GM12878 (cell line): ENCODE data around the gene ATL3. TPM values are rescaled to one million over a fixed set of nuclear protein-coding genes. Genes with fewer than 3 reads are reported as not detected.

Experiments used
- ATAC-seq: fragments of 200-7000 bp; cut with Tn5 transposase; 3 replicates; pipeline ENCODE4 v1.9.1; 2020; ENCODE audit warnings: mild to moderate bottlenecking, moderate library complexity
- BruUV-seq: library from RNA; stranded (reverse); fragments of 400-500 nt; replicated peaks from 2 replicates; lab custom pipeline; 2021; lab: Mats Ljungman, UMichigan
- CTCF ChIA-PET: fragments of 300-600 bp; sonication (Branson Sonifier 250); formaldehyde crosslinking; extraction: SDS; loops from one replicate; lab custom pipeline; 2021; ENCODE audit warnings: inconsistent platforms; lab: Yijun Ruan, JAX
- POLR2A ChIA-PET: fragments of 350-600 bp; formaldehyde crosslinking; extraction: SDS; loops from one replicate; lab custom pipeline; 2021; ENCODE audit warnings: inconsistent platforms; lab: Charles Lee
- RAD21 ChIA-PET: fragments of 300-600 bp; sonication (Branson Sonifier 250); formaldehyde crosslinking; loops from one replicate; lab custom pipeline; 2023; ENCODE audit warnings: antibody characterized with exemption; ENCODE audit not compliant: unreplicated experiment; lab: Charles Lee
- SMC1A ChIA-PET: fragments of 300-600 bp; sonication (Branson Sonifier 250); formaldehyde crosslinking; loops from one replicate; lab custom pipeline; 2023; ENCODE audit not compliant: unreplicated experiment, uncharacterized antibody; lab: Charles Lee
- DNase-seq: peaks from one replicate; pipeline ENCODE4 v3.0.0-alpha.2; 2011; ENCODE audit warnings: low read depth, low spot score
- FAIRE-seq: peaks from 3 replicates; lab custom pipeline; 2011; peaks lifted over from hg19 to GRCh38; lab: Jason Lieb, UNC
- H2AFZ ChIP-seq: 2 replicates; pipeline ENCODE4 v1.6.0; 2011; ENCODE audit warnings: low read depth, low read length, control low read depth; ENCODE audit not compliant: control insufficient read depth
- H3K27ac ChIP-seq: 2 replicates; pipeline ENCODE4 v1.5.1; 2011; ENCODE audit warnings: control low read depth; ENCODE audit not compliant: control insufficient read depth, insufficient read depth
- H3K27me3 ChIP-seq, 2 experiments: replicated peaks in 1 of 2; 2 replicates each; pipeline versions ENCODE4 v1.6.0 to v1.6.1; 2011; ENCODE audit warnings: low read length in 1 of 2; ENCODE audit not compliant: control insufficient read depth in 2 of 2, insufficient read depth in 2 of 2
- H3K36me3 ChIP-seq, 2 experiments: 2 replicates each; pipeline ENCODE4 v1.5.1; 2011; ENCODE audit warnings: low read length in 1 of 2; ENCODE audit not compliant: control insufficient read depth in 2 of 2, insufficient read depth in 2 of 2
- H3K4me1 ChIP-seq: 2 replicates; pipeline ENCODE4 v1.6.1; 2011; ENCODE audit warnings: mild to moderate bottlenecking, low read length, moderate library complexity, mixed read lengths; ENCODE audit not compliant: control insufficient read depth, insufficient read depth
- H3K4me2 ChIP-seq: 2 replicates; pipeline ENCODE4 v1.6.0; 2011; ENCODE audit warnings: control low read depth; ENCODE audit not compliant: control insufficient read depth, insufficient read depth
- H3K4me3 ChIP-seq: fragments of 200-600 bp; sonication (generic); 2 replicates; pipeline ENCODE4 v1.5.1; 2016
- H3K79me2 ChIP-seq: 2 replicates; pipeline ENCODE4 v1.6.0; 2011; ENCODE audit warnings: low read length; ENCODE audit not compliant: control insufficient read depth, insufficient read depth
- H3K9ac ChIP-seq: 2 replicates; pipeline ENCODE4 v1.8.0; 2011; ENCODE audit warnings: low read length, control low read depth, mixed read lengths; ENCODE audit not compliant: control insufficient read depth, insufficient read depth
- H3K9me3 ChIP-seq: replicated peaks from 3 replicates; pipeline ENCODE4 v1.5.1; 2011; ENCODE audit warnings: mild to moderate bottlenecking, low read length; ENCODE audit not compliant: control insufficient read depth, insufficient read depth
- H4K20me1 ChIP-seq: 2 replicates; pipeline ENCODE4 v1.6.0; 2011; ENCODE audit not compliant: control insufficient read depth, insufficient read depth
- ATF7 ChIP-seq: fragments of 450-650 bp; IDR thresholded peaks from 2 replicates; pipeline ENCODE4 v1.6.1; 2016; ENCODE audit warnings: low read depth, mild to moderate bottlenecking
- CBX5 ChIP-seq: sonication (generic); IDR thresholded peaks from 2 replicates; pipeline ENCODE4 v1.6.1; 2016; ENCODE audit warnings: low read depth, moderate library complexity, mild to moderate bottlenecking, inconsistent platforms
- ELK1 ChIP-seq: IDR thresholded peaks from 2 replicates; pipeline ENCODE4 v1.6.1; 2012; ENCODE audit warnings: low read depth, low read length, improper control_type of control experiment
- ETV6 ChIP-seq, 2 experiments: fragments of 450-650 bp in 1 of 2; IDR thresholded peaks in 1 of 2; conservative IDR thresholded peaks in 1 of 2; 2 replicates each; pipeline ENCODE4 v1.6.1; 2014; ENCODE audit warnings: antibody characterized with exemption in 1 of 2, borderline replicate concordance in 1 of 2, low read depth in 1 of 2, mild to moderate bottlenecking in 1 of 2, moderate library complexity in 1 of 2
- PBX3 ChIP-seq: IDR thresholded peaks from 2 replicates; pipeline ENCODE4 v1.6.1; 2011; ENCODE audit warnings: mild to moderate bottlenecking, low read depth, low read length, moderate library complexity; ENCODE audit not compliant: insufficient replicate concordance
- RELA ChIP-seq: fragments of 450-650 bp; IDR thresholded peaks from 2 replicates; pipeline ENCODE4 v1.8.0; 2014; ENCODE audit warnings: borderline replicate concordance; ENCODE audit not compliant: partially characterized antibody
- SIX5 ChIP-seq: IDR thresholded peaks from 2 replicates; pipeline ENCODE4 v1.6.1; 2011; ENCODE audit warnings: mild to moderate bottlenecking, low read depth, low read length, moderate library complexity; ENCODE audit not compliant: severe bottlenecking
- SUPT20H ChIP-seq: IDR thresholded peaks from 2 replicates; pipeline ENCODE4 v1.6.1; 2011; ENCODE audit warnings: low read depth, mild to moderate bottlenecking, low read length, moderate library complexity, borderline replicate concordance; ENCODE audit not compliant: control insufficient read depth
- WGBS: methylation state at CpG from one replicate; pipeline ENCODE4 v1.1.6; 2016; ENCODE audit warnings: low lambda C conversion rate; ENCODE audit not compliant: insufficient replicate concordance, insufficient coverage; ENCODE audit errors: missing lambda C conversion rate; 5-methylcytosine and 5-hydroxymethylcytosine counted together
- in situ Hi-C: fragments of 300-500 bp; cut with MboI; formaldehyde crosslinking; loops from 9 replicates; pipeline ENCODE4 v1.14.3; 2018; ENCODE audit warnings: mixed read lengths
- intact Hi-C: fragments of 100-400 bp; cut with micrococcal nuclease; formaldehyde crosslinking; loops from one replicate; pipeline ENCODE4 v1.14.2; 2022; ENCODE audit not compliant: unreplicated experiment
- polyA plus RNA-seq, 11 experiments: library from polyadenylated mRNA; depleted of rRNA in 4 of 11; unstranded in 6 of 11; stranded (reverse) in 5 of 11; fragments of >200 nt; fragmentation: Nextera tagmentation in 4 of 11; fragmentation: Illumina TruSeq in 1 of 11; extraction: Ambion mirVana in 4 of 11; extraction: Trizol in 1 of 11; gene quantifications; 1 replicate in 1 of 11; 2 replicates in 10 of 11; pipeline versions ENCODE4 v1.2.1 to v1.2.3, GENCODE V29; 2011 to 2016; ENCODE audit warnings: inconsistent platforms in 2 of 11, missing spikeins in 2 of 11, low read depth in 1 of 11
- total RNA-seq, 4 experiments: library from RNA; depleted of rRNA in 3 of 4; stranded (reverse); fragments of >200 nt in 3 of 4; fragmentation: Illumina TruSeq in 1 of 4; extraction: Trizol in 1 of 4; gene quantifications; 2 replicates each; pipeline versions ENCODE4 v1.2.1 to v1.2.3, GENCODE V29; 2013 to 2021

Gene ATL3
- total and polyA plus RNA-seq, 10 of the 15 experiments (the other 5 are each of a cell fraction or from before 2014, with no cell fraction given), result 12.0 to 36.0 (median 21.5) TPM

GRCh38 chr11:63595296-63595695 lies 75.9 kb downstream of the ATL3 start:
- SMC1A ChIA-PET, result interaction anchor here (1.1 to 1.5 kb wide), 2 partner anchors 42 to 143 kb away, joined by 3 to 4 read pairs; no protein-coding TSS in a partner anchor
- Histone ChIP-seq H3K4me3 (no peak overlapping the region), H2AFZ (no peak overlapping the region), H3K4me1 (no peaks in the 10 kb centered on the region), H3K79me2 (no peaks in the 10 kb centered on the region), H3K27ac (no peak overlapping the region), H3K36me3 (no peaks in the 10 kb centered on the region; a peak in 1 of 4 replicates), H3K9me3 (no peaks in the 10 kb centered on the region), H4K20me1 (no peaks in the 10 kb centered on the region), H3K4me2 (no peak overlapping the region), H3K9ac (no peak overlapping the region), H3K27me3 (no peaks in the 10 kb centered on the region)
- RAD21 ChIA-PET, result no interaction called here
- POLR2A ChIA-PET, result interaction anchor here (0.6 kb wide), 1 partner anchor 49 kb away, joined by 6 read pairs; no protein-coding TSS in a partner anchor
- 62% methylated on average over 4 of the region's 4 CpGs for WGBS
- in situ Hi-C loops, result no loop called here
- no peak for DNase-seq
- BruUV-seq, result no TSS peak
- CTCF ChIA-PET, result interaction anchor here (4.6 kb wide), 1 partner anchor 41 kb away, joined by 22 read pairs; no protein-coding TSS in a partner anchor
- no peak for ATAC-seq
- intact Hi-C loops, result no loop called here
- no peak for TF ChIP-seq ATF7
- no peak for TF ChIP-seq CBX5
- no peak for TF ChIP-seq ELK1
- TF ChIP-seq PBX3, result no peak
- TF ChIP-seq RELA, result no peak
- TF ChIP-seq ETV6 (conservative IDR thresholded peaks at IDR 0.05 in 1 of 2, IDR thresholded peaks at IDR 0.05 in 1 of 2; ENCODE audit: borderline replicate concordance in 1 of 2, low read depth in 1 of 2), result no peak
- TF ChIP-seq SIX5, result no peak
- TF ChIP-seq SUPT20H, result no peak
- FAIRE-seq, result no peak
